H1 (cell line): ENCODE data around the gene SLFN14. TPM values are rescaled to one million over a fixed set of nuclear protein-coding genes. Genes with fewer than 3 reads are reported as not detected.

ENCODE experiments used
- CTCF ChIA-PET: fragments of 300-600 bp; sonication (Branson Sonifier 250); formaldehyde crosslinking; loops from one replicate; lab custom pipeline; 2021; ENCODE audit not compliant: partially characterized antibody; lab: Charles Lee
- POLR2A ChIA-PET: fragments of 300-600 bp; sonication (Branson Sonifier 250); formaldehyde crosslinking; loops from one replicate; lab custom pipeline; 2021; ENCODE audit warnings: inconsistent platforms; ENCODE audit not compliant: partially characterized antibody; lab: Charles Lee
- DNase-seq, 2 experiments: peaks; one replicate each; pipeline versions ENCODE4 v3.0.0 to v3.0.0-alpha.2; 2010 to 2022; ENCODE audit warnings: low spot score in 2 of 2, low read depth in 1 of 2, mixed read lengths in 1 of 2
- FAIRE-seq: peaks from 2 replicates; lab custom pipeline; 2011; peaks lifted over from hg19 to GRCh38; lab: Jason Lieb, UNC
- H2AFZ ChIP-seq: 2 replicates; pipeline ENCODE4 v1.8.1; 2012; ENCODE audit warnings: low read length, inconsistent platforms
- H2AK5ac ChIP-seq: 2 replicates; pipeline ENCODE4 v1.6.1; 2013; ENCODE audit warnings: low read depth, low read length
- H2BK120ac ChIP-seq: replicated peaks from 2 replicates; pipeline ENCODE3; 2013; ENCODE audit warnings: low read depth, low read length, inconsistent platforms
- H2BK12ac ChIP-seq: 2 replicates; pipeline ENCODE4 v1.6.1; 2013; ENCODE audit warnings: low read depth, low read length
- H2BK15ac ChIP-seq: 2 replicates; pipeline ENCODE4 v1.6.1; 2013; ENCODE audit warnings: low read length
- H2BK20ac ChIP-seq: 2 replicates; pipeline ENCODE4 v1.6.1; 2013; ENCODE audit warnings: low read length
- H2BK5ac ChIP-seq: 2 replicates; pipeline ENCODE4 v1.6.1; 2013; ENCODE audit warnings: low read depth, low read length
- H3K14ac ChIP-seq: 2 replicates; pipeline ENCODE4 v1.6.1; 2013; ENCODE audit warnings: inconsistent platforms; ENCODE audit not compliant: insufficient read length
- H3K18ac ChIP-seq: 2 replicates; pipeline ENCODE4 v1.6.1; 2013; ENCODE audit warnings: low read length; ENCODE audit errors: extremely low read depth
- H3K23ac ChIP-seq: 2 replicates; pipeline ENCODE4 v1.6.1; 2013; ENCODE audit warnings: inconsistent platforms; ENCODE audit not compliant: insufficient read length
- H3K23me2 ChIP-seq: 2 replicates; pipeline ENCODE4 v1.6.1; 2013; ENCODE audit warnings: low read depth, low read length
- H3K27ac ChIP-seq: 2 replicates; pipeline ENCODE4 v1.6.1; 2011; ENCODE audit warnings: low read depth, low read length, inconsistent platforms
- H3K27me3 ChIP-seq, 4 experiments: replicated peaks in 1 of 4; 1 replicate in 1 of 4; 2 replicates in 3 of 4; pipeline versions ENCODE4 v1.6.1 to v1.8.1; 2011 to 2013; ENCODE audit warnings: low read length in 3 of 4, mild to moderate bottlenecking in 3 of 4, inconsistent platforms in 2 of 4, mixed read lengths in 2 of 4, moderate library complexity in 1 of 4; ENCODE audit not compliant: control insufficient read depth in 3 of 4, insufficient read depth in 3 of 4; ENCODE audit errors: extremely low read depth in 1 of 4
- H3K36me3 ChIP-seq, 4 experiments: 2 replicates each; pipeline versions ENCODE4 v1.6.1 to v1.8.1; 2011 to 2013; ENCODE audit warnings: mild to moderate bottlenecking in 4 of 4, low read length in 3 of 4, moderate library complexity in 2 of 4, control low read depth in 1 of 4, inconsistent platforms in 1 of 4; ENCODE audit not compliant: insufficient read depth in 4 of 4, control insufficient read depth in 2 of 4
- H3K4ac ChIP-seq: replicated peaks from 2 replicates; pipeline ENCODE3; 2013; ENCODE audit warnings: low read length, low read depth, mixed read lengths, inconsistent platforms; ENCODE audit not compliant: insufficient read length
- H3K4me1 ChIP-seq, 4 experiments: replicated peaks in 1 of 4; 1 replicate in 1 of 4; 2 replicates in 3 of 4; pipeline versions ENCODE4 v1.6.1 to v1.8.1; 2011 to 2013; ENCODE audit warnings: low read length in 3 of 4, inconsistent platforms in 2 of 4, mixed read lengths in 1 of 4; ENCODE audit not compliant: insufficient read depth in 4 of 4, control insufficient read depth in 3 of 4
- H3K4me2 ChIP-seq, 2 experiments: 2 replicates each; pipeline versions ENCODE4 v1.6.1 to v1.8.1; 2011 to 2013; ENCODE audit warnings: low read depth in 2 of 2, low read length in 2 of 2, control low read depth in 1 of 2, inconsistent platforms in 1 of 2, mild to moderate bottlenecking in 1 of 2; ENCODE audit not compliant: insufficient read depth in 1 of 2
- H3K4me3 ChIP-seq, 4 experiments: fragments of 200-600, 300-600 bp in 1 of 4; sonication (generic), shearing (Covaris generic), sonication (Bioruptor Twin) in 1 of 4; 2 replicates each; pipeline versions ENCODE4 v1.5.1 to v1.8.1; 2011 to 2016; ENCODE audit warnings: low read length in 4 of 4, low read depth in 3 of 4, control low read depth in 2 of 4, inconsistent platforms in 2 of 4, mild to moderate bottlenecking in 2 of 4, mixed read lengths in 1 of 4, moderate library complexity in 1 of 4; ENCODE audit not compliant: insufficient read depth in 2 of 4; ENCODE audit errors: extremely low read depth in 1 of 4
- H3K56ac ChIP-seq: replicated peaks from 2 replicates; pipeline ENCODE3; 2013; ENCODE audit warnings: low read depth, mild to moderate bottlenecking, mixed read lengths, low read length, inconsistent platforms; ENCODE audit not compliant: insufficient read length
- H3K79me1 ChIP-seq: 2 replicates; pipeline ENCODE4 v1.6.1; 2013; ENCODE audit warnings: low read depth, low read length, control low read depth
- H3K79me2 ChIP-seq, 2 experiments: 2 replicates each; pipeline versions ENCODE4 v1.6.1 to v1.8.1; 2012 to 2013; ENCODE audit warnings: low read length in 2 of 2, mild to moderate bottlenecking in 2 of 2, inconsistent platforms in 1 of 2; ENCODE audit not compliant: insufficient read depth in 2 of 2, control insufficient read depth in 1 of 2
- H3K9ac ChIP-seq, 4 experiments: replicated peaks in 1 of 4; 1 replicate in 1 of 4; 2 replicates in 3 of 4; pipeline versions ENCODE4 v1.6.1 to v1.8.1; 2011 to 2013; ENCODE audit warnings: low read depth in 3 of 4, low read length in 3 of 4, control low read depth in 2 of 4, mild to moderate bottlenecking in 2 of 4, moderate library complexity in 2 of 4, inconsistent platforms in 1 of 4; ENCODE audit errors: extremely low read depth in 1 of 4
- H3K9me3 ChIP-seq, 2 experiments: 2 replicates each; pipeline versions ENCODE4 v1.6.1 to v1.8.1; 2012 to 2013; ENCODE audit warnings: mild to moderate bottlenecking in 2 of 2, moderate library complexity in 2 of 2, control low read depth in 1 of 2, inconsistent platforms in 1 of 2, low read depth in 1 of 2, low read length in 1 of 2, mixed read lengths in 1 of 2; ENCODE audit not compliant: insufficient read depth in 2 of 2
- H4K20me1 ChIP-seq, 2 experiments: replicated peaks in 1 of 2; 2 replicates each; pipeline versions ENCODE3 to v1.8.1; 2011 to 2013; ENCODE audit warnings: inconsistent platforms in 2 of 2, low read length in 2 of 2, mild to moderate bottlenecking in 1 of 2; ENCODE audit not compliant: insufficient read depth in 2 of 2, control insufficient read depth in 1 of 2
- H4K5ac ChIP-seq: 2 replicates; pipeline ENCODE4 v1.6.1; 2013; ENCODE audit warnings: low read length, low read depth, mixed read lengths, inconsistent platforms; ENCODE audit not compliant: insufficient read length
- H4K8ac ChIP-seq: 2 replicates; pipeline ENCODE4 v1.8.0; 2013; ENCODE audit warnings: mild to moderate bottlenecking, moderate library complexity, low read length, inconsistent platforms; ENCODE audit not compliant: insufficient read depth; ENCODE audit errors: extremely low read depth
- H4K91ac ChIP-seq: replicated peaks from 2 replicates; pipeline ENCODE3; 2013; ENCODE audit warnings: low read length, mixed read lengths, inconsistent platforms; ENCODE audit not compliant: insufficient read length
- ATF3 ChIP-seq: IDR thresholded peaks from 2 replicates; pipeline ENCODE4 v1.6.1; 2011; ENCODE audit warnings: low read depth, mild to moderate bottlenecking, low read length; ENCODE audit not compliant: insufficient read depth
- CREB1 ChIP-seq: IDR thresholded peaks from 2 replicates; pipeline ENCODE4 v1.6.1; 2012; ENCODE audit warnings: inconsistent platforms
- E2F6 ChIP-seq: IDR thresholded peaks from 2 replicates; pipeline ENCODE4 v1.6.1; 2012; ENCODE audit warnings: inconsistent platforms
- EP300 ChIP-seq, 2 experiments: IDR thresholded peaks; 1 replicate in 1 of 2; 2 replicates in 1 of 2; pipeline ENCODE4 v1.6.1; 2011 to 2012; ENCODE audit warnings: low read depth in 2 of 2, low read length in 2 of 2, mild to moderate bottlenecking in 2 of 2, borderline replicate concordance in 1 of 2, inconsistent platforms in 1 of 2, moderate library complexity in 1 of 2
- GABPA ChIP-seq: IDR thresholded peaks from 2 replicates; pipeline ENCODE4 v1.6.1; 2011; ENCODE audit warnings: mild to moderate bottlenecking, low read length, moderate library complexity, borderline replicate concordance; ENCODE audit not compliant: insufficient read depth
- HDAC2 ChIP-seq, 2 experiments: fragments of 300-600 bp in 1 of 2; sonication (generic) in 1 of 2; IDR thresholded peaks; 2 replicates each; pipeline ENCODE4 v1.6.1; 2011 to 2012; ENCODE audit warnings: low read depth in 2 of 2, low read length in 2 of 2, mild to moderate bottlenecking in 2 of 2, moderate library complexity in 2 of 2, borderline replicate concordance in 1 of 2, inconsistent platforms in 1 of 2
- JUN ChIP-seq: IDR thresholded peaks from 2 replicates; pipeline ENCODE4 v1.6.1; 2011; ENCODE audit warnings: low read depth, mild to moderate bottlenecking, improper control_type of control experiment, low read length
- MAFK ChIP-seq: IDR thresholded peaks from 2 replicates; pipeline ENCODE4 v1.6.1; 2012; ENCODE audit warnings: low read depth, mild to moderate bottlenecking, improper control_type of control experiment, low read length
- RXRA ChIP-seq: IDR thresholded peaks from 2 replicates; pipeline ENCODE4 v1.6.1; 2011; ENCODE audit warnings: low read depth, mild to moderate bottlenecking, low read length, moderate library complexity; ENCODE audit not compliant: insufficient read depth
- SAP30 ChIP-seq: fragments of 300-600 bp; sonication (generic); IDR thresholded peaks from 2 replicates; pipeline ENCODE4 v1.7.1; 2012; ENCODE audit warnings: low read length, moderate library complexity, mild to moderate bottlenecking, inconsistent platforms; ENCODE audit not compliant: insufficient read depth, insufficient replicate concordance
- SIN3A ChIP-seq, 2 experiments: IDR thresholded peaks in 1 of 2; conservative IDR thresholded peaks in 1 of 2; 2 replicates each; pipeline ENCODE4 v1.6.1; 2011 to 2012; ENCODE audit warnings: low read length in 2 of 2, improper control_type of control experiment in 1 of 2, low read depth in 1 of 2, mild to moderate bottlenecking in 1 of 2
- SP1 ChIP-seq: IDR thresholded peaks from 2 replicates; pipeline ENCODE4 v1.6.1; 2011; ENCODE audit warnings: low read depth, low read length
- WGBS, 2 experiments: shearing (Covaris generic) in 1 of 2; methylation state at CpG; one replicate each; pipeline versions ENCODE4 v1.1.6 to v1.1.7; 2013 to 2015; ENCODE audit warnings: low lambda C conversion rate in 2 of 2, mixed read lengths in 2 of 2, inconsistent platforms in 1 of 2, low coverage in 1 of 2, missing lambda C conversion rate in 1 of 2; ENCODE audit not compliant: insufficient replicate concordance in 2 of 2, insufficient coverage in 1 of 2, insufficient read length in 1 of 2; ENCODE audit errors: extremely low coverage in 1 of 2, missing lambda C conversion rate in 1 of 2; 5-methylcytosine and 5-hydroxymethylcytosine counted together
- polyA plus RNA-seq, 7 experiments: library from polyadenylated mRNA; depleted of rRNA in 3 of 7; stranded (reverse) in 5 of 7; unstranded in 2 of 7; fragments of >200 nt in 5 of 7; fragments of 200-250 nt in 2 of 7; gene quantifications; 1 replicate in 5 of 7; 2 replicates in 1 of 7; 4 replicates in 1 of 7; pipeline versions ENCODE4 v1.2.1 to v1.2.3, GENCODE V29; 2011 to 2013; ENCODE audit warnings: missing spikeins in 2 of 7, mixed read lengths in 2 of 7
- total RNA-seq: library from RNA; stranded (reverse); fragmentation: NEBNext Ultra II Directional; extraction: Animal tissue kit (Norgen Biotek cat#: 25700); gene quantifications from 2 replicates; pipeline ENCODE4 v1.2.1, GENCODE V29; 2021

SLFN14 gene
- total and polyA plus RNA-seq, 2 of the 8 experiments (the other 6 are each of a cell fraction or from before 2014, with no cell fraction given): 0.03 TPM; not detected in 1

GRCh38 chr17:35553310-35553709 is 7.3 kb downstream of the SLFN14 start:
- H3K14ac ChIP-seq: no peak overlapping the region
- no peak overlapping the region for H3K4me3 ChIP-seq
- no peak overlapping the region for H3K23ac ChIP-seq
- H4K91ac ChIP-seq: no peak overlapping the region
- no peaks in the 10 kb centered on the region; a peak in 2 of 7 replicates for H3K27me3 ChIP-seq
- H2BK12ac ChIP-seq: no peak overlapping the region
- H3K56ac ChIP-seq: no peak overlapping the region
- no peaks in the 10 kb centered on the region for H3K4me1 ChIP-seq
- H3K36me3 ChIP-seq: no peaks in the 10 kb centered on the region
- CTCF ChIA-PET: interaction anchor here (0.6 to 1.7 kb wide), 8 partner anchors 14 to 243 kb away, joined by 3 to 6 read pairs (median 3); no protein-coding TSS in a partner anchor
- no peaks in the 10 kb centered on the region for H4K20me1 ChIP-seq
- H3K4me2 ChIP-seq: no peak overlapping the region
- POLR2A ChIA-PET: no interaction called here
- H2BK5ac ChIP-seq: no peak overlapping the region
- no peak overlapping the region for H2BK15ac ChIP-seq
- H3K79me1 ChIP-seq: no peaks in the 10 kb centered on the region
- H2BK120ac ChIP-seq: no peak overlapping the region
- DNase-seq (no peak), FAIRE-seq (no peak)
- H2AK5ac ChIP-seq: no peak overlapping the region
- no peak overlapping the region for H3K18ac ChIP-seq
- H3K4ac ChIP-seq: no peak overlapping the region
- WGBS, 2 experiments: 90% methylated on average over 4 of the region's 4 CpGs; no CpG with 5 or more reads in 1 of the 2 experiments
- no peak overlapping the region for H2AFZ ChIP-seq
- H3K27ac ChIP-seq: no peak overlapping the region
- H4K8ac ChIP-seq: no peak overlapping the region
- H3K9ac ChIP-seq: no peak overlapping the region
- H4K5ac ChIP-seq: no peak overlapping the region
- no peaks in the 10 kb centered on the region for H3K23me2 ChIP-seq
- H3K79me2 ChIP-seq: no peaks in the 10 kb centered on the region
- no peak overlapping the region for H2BK20ac ChIP-seq
- no peaks in the 10 kb centered on the region for H3K9me3 ChIP-seq
- TF ChIP-seq SIN3A (conservative IDR thresholded peaks at IDR 0.05 in 1 of 2, IDR thresholded peaks at IDR 0.05 in 1 of 2; ENCODE audit: low read depth in 1 of 2, low read length in 2 of 2) (no peak), EP300 (IDR thresholded peaks at IDR 0.05; ENCODE audit: borderline replicate concordance in 1 of 2, low read depth in 2 of 2, low read length in 2 of 2) (no peak), RXRA (no peak), GABPA (no peak), CREB1 (no peak), HDAC2 (IDR thresholded peaks at IDR 0.05; ENCODE audit: borderline replicate concordance in 1 of 2, low read depth in 2 of 2, low read length in 2 of 2) (no peak), SP1 (no peak), SAP30 (no peak), ATF3 (no peak), JUN (no peak), E2F6 (no peak), MAFK (no peak)
